Psoas muscle (tissue), 8 donors: ENCODE results near the gene ITPK1. TPM values are rescaled to one million over a fixed set of nuclear protein-coding genes. Genes with fewer than 3 reads are reported as not detected.

Source experiments
- ATAC-seq, 4 donors: fragments of 200-7000 bp; cut with Tn5 transposase; one replicate each; pipeline ENCODE4 v1.9.1; 2020; ENCODE audit warnings: moderate library complexity in 3 of 4, mild to moderate bottlenecking in 2 of 4
- DNase-seq, 2 donors: peaks; one replicate each; pipeline ENCODE4 v3.0.0-alpha.2; 2020
- H3K27ac ChIP-seq: fragments of 200-600 bp; one replicate; pipeline ENCODE4 v1.8.0; 2022
- H3K27me3 ChIP-seq, 3 donors: fragments of 200-600 bp in 1 of 3; one replicate each; pipeline versions ENCODE4 v1.6.1 to v1.8.0; 2013 to 2022; ENCODE audit warnings: low read length in 2 of 3, mild to moderate bottlenecking in 2 of 3, moderate library complexity in 1 of 3; ENCODE audit not compliant: insufficient read depth in 3 of 3
- H3K36me3 ChIP-seq, 2 donors: fragments of 200-600 bp in 1 of 2; one replicate each; pipeline versions ENCODE4 v1.6.1 to v1.8.0; 2013 to 2022; ENCODE audit warnings: low read depth in 1 of 2, mild to moderate bottlenecking in 1 of 2, moderate library complexity in 1 of 2; ENCODE audit not compliant: insufficient read depth in 1 of 2
- H3K4me1 ChIP-seq: fragments of 200-600 bp; one replicate; pipeline ENCODE4 v1.8.0; 2022
- H3K4me3 ChIP-seq: fragments of 200-600 bp; one replicate; pipeline ENCODE4 v1.8.0; 2022; ENCODE audit warnings: mild to moderate bottlenecking
- H3K9me3 ChIP-seq: fragments of 200-600 bp; one replicate; pipeline ENCODE4 v1.8.0; 2022
- CTCF ChIP-seq: fragments of 200-600 bp; IDR thresholded peaks from one replicate; pipeline ENCODE4 v1.8.0; 2022; ENCODE audit warnings: antibody characterized with exemption
- WGBS, 3 donors: extraction: QIAGEN DNeasy Blood & Tissue Kit; methylation state at CpG; one replicate each; pipeline versions ENCODE4 v1.1.6 to v1.1.7; 2013; 5-methylcytosine and 5-hydroxymethylcytosine counted together
- intact Hi-C, 2 donors: fragments of 100-400 bp; cut with DNase I; formaldehyde crosslinking; loops; one replicate each; pipeline versions ENCODE4 v1.11.0 to v1.14.2; 2022
- polyA plus RNA-seq, 3 donors: library from polyadenylated mRNA; stranded (reverse); fragments of 200-250 nt; gene quantifications; one replicate each; pipeline ENCODE4 v1.2.3, GENCODE V29; 2013
- total RNA-seq, 4 donors: library from RNA; stranded (reverse); fragmentation: NEBNext Ultra II Directional in 2 of 4; extraction: Animal tissue kit (Norgen Biotek cat#: 25700) in 2 of 4; gene quantifications; one replicate each; pipeline versions ENCODE4 v1.2.1 to v1.2.4, GENCODE V29; 2021 to 2023
- donor health status: healthy with polysubstance abuse.
- donor health status: DM: no; HTN: no; CAD: no; lungs with moderate emphysema.
- donor health status: Bipolar disorder and iron deficiency.
- donor health status: healthy.
- donor health status: DM: yes; HTN: yes; CAD: no.
- donor health status: DM: no; HTN: no; CAD: no.
- donor health status: DM: no; HTN: no; CAD: no.
- donor health status: DM: yes; HTN: yes; CAD: no.

ITPK1 gene
- total and polyA plus RNA-seq, 7 donors = 30.0 to 61.1 (median 42.7) TPM

- 76 to 84% (median 79%) methylated on average over 7 to 8 of the region's 8 CpGs for WGBS, 3 donors
- no peak for TF ChIP-seq CTCF
These were observed 182.2 kb downstream of the ITPK1 start for GRCh38 chr14:92933481-92933880.

GRCh38 chr14:92932448-92933395 lies 183.0 kb downstream of the ITPK1 start:
- Histone ChIP-seq H3K9me3 (no peaks in the 10 kb centered on the region), H3K27me3 (no peaks in the 10 kb centered on the region), H3K27ac (no peak overlapping the region), H3K4me3 (no peak overlapping the region), H3K36me3 (no peaks in the 10 kb centered on the region), H3K4me1 (no peaks in the 10 kb centered on the region)
- intact Hi-C loops = no loop called here
- DNase-seq = no peak
- TF ChIP-seq CTCF = no peak
- ATAC-seq = no peak
- 69 to 74% (median 72%) methylated on average over 31 to 35 of the region's 35 CpGs for WGBS, 3 donors

More at GRCh38 chr14:92933481-92933880, 182.2 kb downstream of the ITPK1 start:
- Histone ChIP-seq H3K4me3 (no peak overlapping the region), H3K36me3 (no peaks in the 10 kb centered on the region), H3K9me3 (no peaks in the 10 kb centered on the region), H3K4me1 (no peaks in the 10 kb centered on the region), H3K27me3 (no peaks in the 10 kb centered on the region), H3K27ac (no peak overlapping the region)
- ATAC-seq (no peak), DNase-seq (no peak)
- intact Hi-C loops = no loop called here

GRCh38 chr14:92931681-92932447 lies 183.9 kb downstream of the ITPK1 start:
- TF ChIP-seq CTCF = no peak
- no peak for DNase-seq

GRCh38 chr14:92930737-92931602 lies 184.8 kb downstream of the ITPK1 start:
- Histone ChIP-seq H3K9me3 (no peaks in the 10 kb centered on the region), H3K4me3 (no peak overlapping the region), H3K27me3 (no peaks in the 10 kb centered on the region), H3K36me3 (no peaks in the 10 kb centered on the region), H3K27ac (no peak overlapping the region), H3K4me1 (no peaks in the 10 kb centered on the region)
- intact Hi-C loops = no loop called here
- WGBS, 3 donors = 58% methylated on average over 8 of the region's 8 CpGs
- no peak for DNase-seq
- TF ChIP-seq CTCF = no peak
- ATAC-seq = no peak

More at GRCh38 chr14:92931681-92932447, 183.9 kb downstream of the ITPK1 start:
- H3K9me3 ChIP-seq = no peaks in the 10 kb centered on the region
- ATAC-seq = no peak
- no peaks in the 10 kb centered on the region for H3K36me3 ChIP-seq
- 79 to 80% (median 79%) methylated on average over 17 to 18 of the region's 18 CpGs for WGBS, 3 donors
- H3K27ac ChIP-seq = no peak overlapping the region
- H3K4me3 ChIP-seq = no peak overlapping the region
- H3K4me1 ChIP-seq = no peaks in the 10 kb centered on the region
- no peaks in the 10 kb centered on the region for H3K27me3 ChIP-seq
- intact Hi-C loops = no loop called here
